Measurements from ENCODE around the gene FAM50B. TPM values are rescaled to one million over a fixed set of nuclear protein-coding genes. Genes with fewer than 3 reads are reported as not detected.
A peak's percentile ranks its signal among the peaks of the same experiment; 100 is the strongest.

Gene FAM50B
- total RNA-seq, 2 donors from 2014 or later: 3.2 to 3.9 TPM

DNA sequence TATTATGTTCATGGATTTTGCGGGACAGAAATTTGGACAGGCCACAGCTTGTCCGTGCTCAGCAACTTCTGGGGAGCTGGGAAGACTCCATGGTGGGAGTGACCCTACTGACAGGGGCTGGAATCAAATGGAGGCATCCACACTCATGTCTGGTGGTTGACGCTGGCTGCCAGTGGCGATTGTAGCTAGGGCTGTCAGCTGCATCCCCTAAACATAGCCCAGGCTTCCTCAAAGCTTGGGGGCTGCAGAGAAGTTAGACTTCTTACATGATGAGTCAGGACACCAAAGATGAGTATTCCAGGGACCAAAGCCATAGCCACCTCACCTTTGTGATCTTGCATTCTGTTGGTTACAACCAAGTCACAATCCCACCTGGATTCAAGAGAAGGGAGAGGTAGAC, 18.4 kb upstream of the FAM50B start:
- H3K27me3 ChIP-seq: no peaks in the 10 kb centered on the region
- TF ChIP-seq, protein P1, sequence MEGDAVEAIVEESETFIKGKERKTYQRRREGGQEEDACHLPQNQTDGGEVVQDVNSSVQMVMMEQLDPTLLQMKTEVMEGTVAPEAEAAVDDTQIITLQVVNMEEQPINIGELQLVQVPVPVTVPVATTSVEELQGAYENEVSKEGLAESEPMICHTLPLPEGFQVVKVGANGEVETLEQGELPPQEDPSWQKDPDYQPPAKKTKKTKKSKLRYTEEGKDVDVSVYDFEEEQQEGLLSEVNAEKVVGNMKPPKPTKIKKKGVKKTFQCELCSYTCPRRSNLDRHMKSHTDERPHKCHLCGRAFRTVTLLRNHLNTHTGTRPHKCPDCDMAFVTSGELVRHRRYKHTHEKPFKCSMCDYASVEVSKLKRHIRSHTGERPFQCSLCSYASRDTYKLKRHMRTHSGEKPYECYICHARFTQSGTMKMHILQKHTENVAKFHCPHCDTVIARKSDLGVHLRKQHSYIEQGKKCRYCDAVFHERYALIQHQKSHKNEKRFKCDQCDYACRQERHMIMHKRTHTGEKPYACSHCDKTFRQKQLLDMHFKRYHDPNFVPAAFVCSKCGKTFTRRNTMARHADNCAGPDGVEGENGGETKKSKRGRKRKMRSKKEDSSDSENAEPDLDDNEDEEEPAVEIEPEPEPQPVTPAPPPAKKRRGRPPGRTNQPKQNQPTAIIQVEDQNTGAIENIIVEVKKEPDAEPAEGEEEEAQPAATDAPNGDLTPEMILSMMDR (IDR thresholded peaks at IDR 0.05): no peak
- H3K4me3 ChIP-seq: no peak overlapping the region
- DNase-seq: no peak
- H3K27ac ChIP-seq: no peak overlapping the region
- no peaks in the 10 kb centered on the region for H3K36me3 ChIP-seq
- H3K4me1 ChIP-seq: no peaks in the 10 kb centered on the region
- intact Hi-C loops (cut with DNase I): no loop called here
- H3K9me3 ChIP-seq: no peaks in the 10 kb centered on the region
- no peak overlapping the region for H3K9ac ChIP-seq (ENCODE audit: low read depth in 2 of 2, low read length in 2 of 2)

DNA sequence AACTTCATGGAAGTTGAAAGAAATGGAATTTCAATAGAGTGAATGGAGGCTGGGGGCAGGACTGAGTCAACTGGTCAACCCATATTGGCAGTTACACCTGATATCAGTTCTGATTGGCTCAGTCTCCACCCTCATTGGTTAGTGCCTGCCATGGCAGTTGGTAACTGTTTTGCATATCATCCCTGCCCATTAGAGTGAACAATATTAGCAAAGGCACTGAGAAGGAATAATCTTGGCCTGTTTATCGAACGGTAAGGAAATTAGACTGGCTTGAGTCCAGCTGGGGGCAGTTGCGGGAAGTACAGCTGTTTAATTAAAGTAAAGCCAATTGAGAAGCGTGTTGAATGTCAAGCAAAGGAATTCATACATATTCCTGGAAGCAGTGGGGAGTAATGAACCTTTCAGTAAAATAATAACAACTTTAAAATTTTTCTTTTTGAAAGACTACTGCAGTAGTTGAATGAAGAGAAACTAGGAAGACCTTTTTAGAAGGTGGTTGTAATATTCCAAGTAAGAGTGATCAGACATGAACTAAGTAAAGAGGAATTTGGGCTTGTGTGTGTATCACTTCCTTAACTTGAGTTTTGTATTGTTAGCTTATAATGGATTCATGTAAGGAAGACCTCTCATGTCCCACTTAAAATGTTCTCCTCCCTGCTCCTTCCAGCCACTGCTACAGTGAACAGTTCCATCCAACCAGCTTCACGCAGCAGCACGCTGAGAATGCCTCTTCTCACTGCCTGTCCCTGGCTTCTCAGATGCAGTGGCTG, 17.2 kb upstream of the FAM50B start:
- no peaks in the 10 kb centered on the region for H3K36me3 ChIP-seq
- TF ChIP-seq, protein P1 (IDR thresholded peaks at IDR 0.05): no peak
- H3K9me3 ChIP-seq: no peaks in the 10 kb centered on the region
- no peak overlapping the region for H3K27ac ChIP-seq
- H3K27me3 ChIP-seq: no peaks in the 10 kb centered on the region
- DNase-seq: no peak
- no peak overlapping the region for H3K9ac ChIP-seq (ENCODE audit: low read depth in 2 of 2, low read length in 2 of 2)
- H3K4me1 ChIP-seq: no peaks in the 10 kb centered on the region
- H3K4me3 ChIP-seq: no peak overlapping the region
- intact Hi-C loops (cut with DNase I): no loop called here

DNA sequence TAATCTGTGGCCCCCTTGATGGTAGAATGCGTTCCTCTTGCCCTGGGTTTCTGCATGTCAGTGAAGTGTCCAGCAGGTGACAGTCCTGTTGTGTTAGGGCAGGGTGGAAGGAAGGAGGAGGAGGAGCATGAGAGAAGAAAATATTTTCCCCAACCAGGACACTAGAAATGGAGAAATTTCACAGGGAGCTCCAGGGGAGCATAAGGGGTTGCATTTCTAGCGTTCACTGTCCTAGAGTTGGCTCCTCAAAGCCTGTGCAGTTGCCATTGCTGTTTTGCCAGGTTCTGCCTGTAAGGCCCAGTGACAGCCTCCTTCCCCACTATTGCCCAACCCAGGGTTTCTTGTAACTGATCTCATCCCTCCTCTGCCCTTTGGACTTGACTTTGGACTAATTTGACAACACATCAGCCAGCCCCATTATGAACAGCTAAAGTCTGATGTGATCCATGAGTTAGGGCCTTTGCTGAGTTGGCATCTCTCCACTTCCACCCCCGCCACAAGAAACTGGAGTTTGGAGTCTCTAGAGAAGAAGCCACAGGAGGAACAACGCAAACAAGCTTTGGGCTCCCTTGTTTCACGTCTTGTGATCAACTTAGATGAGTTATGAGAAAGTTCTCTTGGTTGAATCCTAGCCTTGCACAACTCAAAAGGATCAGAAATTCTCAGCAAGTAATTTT, 14.0 kb upstream of the FAM50B start:
- no peak overlapping the region for H3K27ac ChIP-seq
- DNase-seq: peak; percentile 23
- intact Hi-C loops (cut with DNase I): no loop called here
- no peaks in the 10 kb centered on the region for H3K36me3 ChIP-seq
- H3K9me3 ChIP-seq: no peaks in the 10 kb centered on the region
- H3K4me3 ChIP-seq: no peak overlapping the region
- H3K4me1 ChIP-seq: no peaks in the 10 kb centered on the region
- TF ChIP-seq, protein P1 (IDR thresholded peaks at IDR 0.05): no peak
- H3K9ac ChIP-seq (ENCODE audit: low read depth in 2 of 2, low read length in 2 of 2): no peak overlapping the region
- H3K27me3 ChIP-seq: no peaks in the 10 kb centered on the region

DNA sequence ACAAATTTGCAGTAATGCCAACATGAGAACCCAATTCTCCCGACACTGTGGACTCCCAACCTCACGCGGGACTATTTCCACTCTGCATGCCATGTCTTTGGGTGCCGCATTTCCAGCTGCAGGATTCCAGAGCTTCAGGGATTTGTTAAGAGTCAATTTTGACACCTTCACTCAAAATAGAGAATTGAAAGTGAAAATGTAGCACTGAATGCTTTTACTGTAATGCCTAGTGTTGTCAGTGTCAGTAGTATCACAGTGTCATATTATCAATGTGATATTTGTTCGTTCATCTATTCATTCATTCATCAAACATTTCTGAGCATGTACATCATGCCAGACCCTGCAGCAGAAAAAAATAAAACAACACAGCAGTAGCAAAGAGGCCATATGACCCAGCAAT, 13.4 kb upstream of the FAM50B start:
- intact Hi-C loops (cut with DNase I): no loop called here
- no peaks in the 10 kb centered on the region for H3K9me3 ChIP-seq
- no peak overlapping the region for H3K4me3 ChIP-seq

DNA sequence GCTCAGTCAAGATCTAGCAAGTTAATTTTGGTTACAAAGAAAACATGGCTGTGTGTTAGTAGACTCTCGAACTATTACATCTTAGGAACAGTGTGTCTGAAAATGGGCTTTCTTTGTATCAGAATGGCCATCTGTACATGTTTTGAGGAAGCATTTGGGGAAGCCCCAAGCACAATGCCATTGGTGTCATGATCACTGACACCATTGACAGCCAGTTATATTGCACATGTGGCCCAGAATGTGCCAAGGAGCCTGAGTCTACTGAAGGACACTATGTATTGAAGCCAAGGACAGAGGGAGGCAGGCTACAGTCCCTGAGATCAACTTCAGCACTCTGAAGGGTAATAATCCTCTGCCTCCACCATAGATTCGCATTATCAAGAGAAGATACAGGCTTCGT, 12.6 kb upstream of the FAM50B start:
- DNase-seq: no peak
- Histone ChIP-seq H3K9ac (ENCODE audit: low read depth in 2 of 2, low read length in 2 of 2) (no peak overlapping the region), H3K4me3 (no peak overlapping the region), H3K4me1 (no peaks in the 10 kb centered on the region), H3K27me3 (no peaks in the 10 kb centered on the region), H3K27ac (no peak overlapping the region), H3K9me3 (no peaks in the 10 kb centered on the region), H3K36me3 (no peaks in the 10 kb centered on the region)
- intact Hi-C loops (cut with DNase I): no loop called here
- TF ChIP-seq, protein P1 (IDR thresholded peaks at IDR 0.05): no peak

More for the DNA sequence above, 13.4 kb upstream of the FAM50B start:
- Histone ChIP-seq H3K27ac (no peak overlapping the region), H3K36me3 (no peaks in the 10 kb centered on the region), H3K9ac (ENCODE audit: low read depth in 2 of 2, low read length in 2 of 2) (no peak overlapping the region), H3K27me3 (no peaks in the 10 kb centered on the region), H3K4me1 (no peaks in the 10 kb centered on the region)
- no peak for DNase-seq
- TF ChIP-seq, protein P1 (IDR thresholded peaks at IDR 0.05): no peak

Measured in colonic mucosa (tissue), 4 donors.